ENCODE data around the gene ESPN. TPM values are rescaled to one million over a fixed set of nuclear protein-coding genes. Genes with fewer than 3 reads are reported as not detected.

Gene ESPN
- total and polyA plus RNA-seq, 2 of the 8 experiments (the other 6 are each of a cell fraction or from before 2014, with no cell fraction given) = 5.2 to 16.3 TPM

GRCh38 chr1:6497867-6498575 is 73.4 kb downstream of the ESPN start (continued):
- no peak for TF ChIP-seq E2F6 (IDR thresholded peaks at IDR 0.05)

All from H1 (cell line).